ENCODE measurements around the gene C4orf36.

GRCh38 chr4:86934147-86934770, 42.0 kb upstream of the C4orf36 start:
- no peak for TF ChIP-seq CTCF (IDR thresholded peaks at IDR 0.05; ENCODE audit: low read length)
- TF ChIP-seq EZH2 (optimal IDR thresholded peaks at IDR 0.05; ENCODE audit: low read depth, low read length), result no peak
- no peak for TF ChIP-seq EZH2phosphoT487 (IDR thresholded peaks at IDR 0.05; ENCODE audit: low read length)

Measured in MM.1S (cell line).